SKM-1 (cell line): ENCODE results near the gene GAK.

Experiments
- DNase-seq: peaks from one replicate; lab custom pipeline; 2025; ENCODE audit not compliant: unreplicated experiment; lab: John Stamatoyannopoulos, UW

GAK gene

GRCh38 chr4:909821-910220 lies 22.3 kb downstream of the GAK start:
- DNase-seq = no peak

- DNase-seq = no peak
Measured at GRCh38 chr4:909131-909571, 23.0 kb downstream of the GAK start.

GRCh38 chr4:907691-908425 lies 24.3 kb downstream of the GAK start:
- DNase-seq = no peak

GRCh38 chr4:907103-907400 lies 25.1 kb downstream of the GAK start:
- DNase-seq = no peak

- no peak for DNase-seq
Measured at GRCh38 chr4:906339-907102, 25.6 kb downstream of the GAK start.

GRCh38 chr4:905485-906338 lies 26.4 kb downstream of the GAK start:
- no peak for DNase-seq

- DNase-seq = no peak
Measured at GRCh38 chr4:903066-904046, 28.8 kb downstream of the GAK start.

- DNase-seq = no peak
Measured at GRCh38 chr4:901192-901910, 30.8 kb downstream of the GAK start.

- DNase-seq = no peak
Measured at GRCh38 chr4:900721-901120, 31.4 kb downstream of the GAK start.

GRCh38 chr4:900073-900472 lies 32.0 kb downstream of the GAK start:
- no peak for DNase-seq

- no peak for DNase-seq
Measured at GRCh38 chr4:899556-899906, 32.6 kb downstream of the GAK start.

GRCh38 chr4:898869-899555 lies 33.1 kb downstream of the GAK start:
- DNase-seq = no peak

- DNase-seq = no peak
Measured at GRCh38 chr4:898123-898522, 34.0 kb downstream of the GAK start.

GRCh38 chr4:896630-897029 lies 35.5 kb downstream of the GAK start:
- DNase-seq = no peak

- DNase-seq = no peak
Measured at GRCh38 chr4:896216-896615, 35.9 kb downstream of the GAK start.

- no peak for DNase-seq
Measured at GRCh38 chr4:895596-895995, 36.5 kb downstream of the GAK start.

- no peak for DNase-seq
Measured at GRCh38 chr4:893995-894705, 38.0 kb downstream of the GAK start.

- no peak for DNase-seq
Measured at GRCh38 chr4:893276-893994, 38.7 kb downstream of the GAK start.
